A673 (cell line): ENCODE measurements around the gene FUT2. TPM values are rescaled to one million over a fixed set of nuclear protein-coding genes. Genes with fewer than 3 reads are reported as not detected.

Experiments
- BruUV-seq: library from RNA; stranded (reverse); fragments of 400-500 nt; replicated peaks from 2 replicates; lab custom pipeline; 2021; lab: Mats Ljungman, UMichigan
- CTCF ChIA-PET: fragments of 300-600 bp; sonication (Branson Sonifier 250); formaldehyde crosslinking; loops from one replicate; lab custom pipeline; 2022; ENCODE audit warnings: antibody characterized with exemption; lab: Charles Lee
- POLR2A ChIA-PET: fragments of 300-600 bp; sonication (Branson Sonifier 250); formaldehyde crosslinking; loops from one replicate; lab custom pipeline; 2022; ENCODE audit warnings: antibody characterized with exemption; ENCODE audit not compliant: low non-redundant PET; lab: Charles Lee
- DNase-seq: peaks from one replicate; pipeline ENCODE4 v3.0.0-alpha.2; 2015; ENCODE audit warnings: low spot score
- H3K27ac ChIP-seq: fragments of 200-600 bp; sonication (generic); 2 replicates; pipeline ENCODE4 v1.5.1; 2016; ENCODE audit warnings: mixed run types, low read depth, mild to moderate bottlenecking, mixed read lengths, antibody characterized with exemption, low read length; ENCODE audit not compliant: poor library complexity, severe bottlenecking
- H3K27me3 ChIP-seq: fragments of 200-600 bp; sonication (generic); replicated peaks from 2 replicates; pipeline ENCODE4 v1.6.1; 2017; ENCODE audit warnings: mixed run types, low read depth, mild to moderate bottlenecking, mixed read lengths, antibody characterized with exemption, low read length; ENCODE audit not compliant: insufficient read depth, poor library complexity
- H3K36me3 ChIP-seq: fragments of 200-600 bp; sonication (generic); 2 replicates; pipeline ENCODE4 v1.6.1; 2016; ENCODE audit warnings: mixed run types, mild to moderate bottlenecking, mixed read lengths, antibody characterized with exemption, low read length; ENCODE audit not compliant: insufficient read depth, poor library complexity, severe bottlenecking
- H3K4me1 ChIP-seq: fragments of 200-600 bp; sonication (generic); 2 replicates; pipeline ENCODE4 v1.6.1; 2017; ENCODE audit warnings: mixed run types, mild to moderate bottlenecking, mixed read lengths, antibody characterized with exemption, low read length; ENCODE audit not compliant: insufficient read depth, poor library complexity, severe bottlenecking
- H3K4me3 ChIP-seq: fragments of 200-600 bp; sonication (generic); 2 replicates; pipeline ENCODE4 v1.5.1; 2016; ENCODE audit warnings: low read depth, mixed run types, mild to moderate bottlenecking, mixed read lengths, low read length; ENCODE audit not compliant: poor library complexity, severe bottlenecking
- H3K9me3 ChIP-seq: fragments of 200-600 bp; sonication (generic); 2 replicates; pipeline ENCODE4 v1.6.1; 2016; ENCODE audit warnings: mixed run types, low read depth, mild to moderate bottlenecking, mixed read lengths, antibody characterized with exemption, low read length; ENCODE audit not compliant: poor library complexity, severe bottlenecking
- CTCF ChIP-seq: fragments of 300-800, 200-600 bp; sonication (generic); conservative IDR thresholded peaks from 2 replicates; pipeline ENCODE4 v1.5.1; 2017; ENCODE audit warnings: low read depth, mild to moderate bottlenecking, antibody characterized with exemption, low read length, moderate library complexity, mixed read lengths
- EZH2 ChIP-seq: fragments of 200-600 bp; sonication (generic); IDR thresholded peaks from 2 replicates; pipeline ENCODE4 v1.6.1; 2017; ENCODE audit warnings: borderline replicate concordance, low read depth, mild to moderate bottlenecking, mixed read lengths, antibody characterized with exemption, low read length; ENCODE audit not compliant: poor library complexity, severe bottlenecking
- intact Hi-C: fragments of 100-400 bp; cut with micrococcal nuclease; formaldehyde crosslinking; loops from one replicate; pipeline ENCODE4 v1.10.0; 2022; ENCODE audit not compliant: unreplicated experiment
- total RNA-seq: library from RNA; stranded (reverse); gene quantifications from 2 replicates; pipeline ENCODE4 v1.2.3, GENCODE V29; 2021

Gene FUT2
- total RNA-seq, 1 experiment from 2014 or later: not detected

- no peak for DNase-seq
- BruUV-seq: no TSS peak
- intact Hi-C loops: no loop called here
- H3K27ac ChIP-seq: peak overlapping the region; percentile 51
- H3K36me3 ChIP-seq: no peaks in the 10 kb centered on the region
- CTCF ChIA-PET: no interaction called here
- H3K9me3 ChIP-seq: no peaks in the 10 kb centered on the region
- POLR2A ChIA-PET: no interaction called here
- TF ChIP-seq EZH2 (no peak), CTCF (no peak)
- H3K4me1 ChIP-seq: peaks cover 45% of the 10 kb centered on the region
- no peak overlapping the region for H3K4me3 ChIP-seq
- no peaks in the 10 kb centered on the region for H3K27me3 ChIP-seq
Measured at GRCh38 chr19:48718711-48719231, 23.0 kb downstream of the FUT2 start.

GRCh38 chr19:48719263-48720171 is 23.7 kb downstream of the FUT2 start, which contains the start of gene MAMSTR:
MAMSTR (minus strand) TSS chr19:48719725; CDS start chr19:48719031, 694 bp downstream.
- ChIA-PET CTCF (no interaction called here), POLR2A (no interaction called here)
- no TSS peak for BruUV-seq
- TF ChIP-seq CTCF (no peak), EZH2 (no peak)
- peaks cover 52% of the 10 kb centered on the region for H3K4me1 ChIP-seq
- H3K27ac ChIP-seq: peak within 1 kb of the TSS; percentile 84
- H3K4me3 ChIP-seq: peak within 1 kb of the TSS; percentile 56
- H3K27me3 ChIP-seq: no peaks in the 10 kb centered on the region
- no peak for DNase-seq
- no peaks in the 10 kb centered on the region for H3K36me3 ChIP-seq
- intact Hi-C loops: no loop called here
- H3K9me3 ChIP-seq: no peaks in the 10 kb centered on the region

- H3K27ac ChIP-seq: peak overlapping the region; percentile 84
- ChIA-PET CTCF (no interaction called here), POLR2A (no interaction called here)
- no peaks in the 10 kb centered on the region for H3K9me3 ChIP-seq
- no peaks in the 10 kb centered on the region for H3K27me3 ChIP-seq
- TF ChIP-seq CTCF (no peak), EZH2 (no peak)
- peak overlapping the region; percentile 56 for H3K4me3 ChIP-seq
- intact Hi-C loops: no loop called here
- H3K36me3 ChIP-seq: no peaks in the 10 kb centered on the region
- H3K4me1 ChIP-seq: peaks cover 51% of the 10 kb centered on the region
- BruUV-seq: no TSS peak
- no peak for DNase-seq
Measured at GRCh38 chr19:48720251-48720612, 24.5 kb downstream of the FUT2 start.
